Measurements from ENCODE around the gene CDHR5.

The CDHR5 gene

GRCh38 chr11:610146-610801, 14.5 kb downstream of the CDHR5 start:
- no peak for DNase-seq (ENCODE audit: low spot score)

GRCh38 chr11:609341-609811, 15.4 kb downstream of the CDHR5 start:
- DNase-seq (ENCODE audit: low spot score): no peak

GRCh38 chr11:608791-609251, 15.9 kb downstream of the CDHR5 start:
- DNase-seq (ENCODE audit: low spot score): no peak

GRCh38 chr11:607971-608659, 16.6 kb downstream of the CDHR5 start:
- DNase-seq (ENCODE audit: low spot score): no peak

GRCh38 chr11:607020-607780, 17.6 kb downstream of the CDHR5 start:
- DNase-seq (ENCODE audit: low spot score): no peak

- no peak for DNase-seq (ENCODE audit: low spot score)
These were observed 18.5 kb downstream of the CDHR5 start for GRCh38 chr11:606245-606644.

GRCh38 chr11:605286-606129, 19.2 kb downstream of the CDHR5 start:
- DNase-seq (ENCODE audit: low spot score): no peak

- DNase-seq (ENCODE audit: low spot score): no peak
These were observed 21.6 kb downstream of the CDHR5 start for GRCh38 chr11:603154-603553.

- DNase-seq (ENCODE audit: low spot score): no peak
These were observed 23.0 kb downstream of the CDHR5 start for GRCh38 chr11:601573-602245.

GRCh38 chr11:598005-598680, 26.6 kb downstream of the CDHR5 start:
- DNase-seq (ENCODE audit: low spot score): no peak

- DNase-seq (ENCODE audit: low spot score): no peak
These were observed 27.5 kb downstream of the CDHR5 start for GRCh38 chr11:597166-597725.

GRCh38 chr11:596374-596773, 28.4 kb downstream of the CDHR5 start:
- DNase-seq (ENCODE audit: low spot score): no peak

GRCh38 chr11:595400-595799, 29.4 kb downstream of the CDHR5 start:
- DNase-seq (ENCODE audit: low spot score): no peak

- DNase-seq (ENCODE audit: low spot score): no peak
These were observed 31.4 kb downstream of the CDHR5 start for GRCh38 chr11:593347-593746.

GRCh38 chr11:592918-593317, 31.8 kb downstream of the CDHR5 start:
- DNase-seq (ENCODE audit: low spot score): no peak

- no peak for DNase-seq (ENCODE audit: low spot score)
These were observed 32.3 kb downstream of the CDHR5 start for GRCh38 chr11:592501-592900.

- DNase-seq (ENCODE audit: low spot score): no peak
These were observed 33.8 kb downstream of the CDHR5 start for GRCh38 chr11:590997-591396.

GRCh38 chr11:589798-590197, 35.0 kb downstream of the CDHR5 start:
- no peak for DNase-seq (ENCODE audit: low spot score)

GRCh38 chr11:587978-588380, 36.8 kb downstream of the CDHR5 start:
- DNase-seq (ENCODE audit: low spot score): no peak

GRCh38 chr11:587546-587945, 37.2 kb downstream of the CDHR5 start:
- DNase-seq (ENCODE audit: low spot score): no peak

Measured in NAMALWA (cell line).